K562 (cell line): ENCODE measurements around the gene QRICH1. TPM values are rescaled to one million over a fixed set of nuclear protein-coding genes. Genes with fewer than 3 reads are reported as not detected.
A peak's percentile ranks its signal among the peaks of the same experiment; 100 is the strongest.

Experiments
- ATAC-seq: fragments of 200-7000 bp; cut with Tn5 transposase; 3 replicates; pipeline ENCODE4 v1.9.1; 2020; ENCODE audit warnings: moderate library complexity
- BruUV-seq: library from RNA; stranded (reverse); fragments of 400-500 nt; replicated peaks from 2 replicates; lab custom pipeline; 2021; lab: Mats Ljungman, UMichigan
- CTCF ChIA-PET: fragments of 300-600 bp; formaldehyde crosslinking; extraction: SDS; loops from one replicate; lab custom pipeline; 2021; ENCODE audit warnings: low intra/inter-chr PET ratio; lab: Yijun Ruan, JAX
- POLR2A ChIA-PET: fragments of 300-600, 350-650 bp; sonication (Branson Sonifier 250); formaldehyde crosslinking; extraction: SDS; loops from one replicate; lab custom pipeline; 2021; ENCODE audit warnings: antibody characterized with exemption, inconsistent platforms; lab: Yijun Ruan, JAX
- DNase-seq, 4 experiments: peaks; one replicate each; pipeline versions ENCODE4 v3.0.0 to v3.0.0-alpha.2; 2011 to 2018; ENCODE audit warnings: low spot score in 3 of 4, mixed read lengths in 3 of 4; ENCODE audit errors: extremely low read depth in 1 of 4
- FAIRE-seq: peaks from 2 replicates; lab custom pipeline; 2011; peaks lifted over from hg19 to GRCh38; lab: Jason Lieb, UNC
- H2AFZ ChIP-seq: 2 replicates; pipeline ENCODE4 v1.6.0; 2011; ENCODE audit warnings: low read depth, low read length, control low read depth, inconsistent platforms
- H3K27ac ChIP-seq: fragments of 200-600 bp; 3 replicates; pipeline ENCODE4 v1.8.0; 2011; ENCODE audit warnings: low read depth, mild to moderate bottlenecking, control low read depth, inconsistent platforms, low read length, moderate library complexity, mixed read lengths; ENCODE audit errors: extremely low read depth
- H3K27me3 ChIP-seq, 2 experiments: fragments of 300-600 bp in 1 of 2; 2 replicates in 1 of 2; 3 replicates in 1 of 2; pipeline versions ENCODE4 v1.6.0 to v1.8.0; 2011; ENCODE audit warnings: inconsistent platforms in 2 of 2, low read length in 2 of 2, mild to moderate bottlenecking in 1 of 2, mixed read lengths in 1 of 2, moderate library complexity in 1 of 2; ENCODE audit not compliant: control insufficient read depth in 2 of 2, insufficient read depth in 2 of 2
- H3K36me3 ChIP-seq: fragments of 300-600 bp; 3 replicates; pipeline ENCODE4 v1.8.0; 2011; ENCODE audit warnings: mild to moderate bottlenecking, low read length, inconsistent platforms; ENCODE audit not compliant: control insufficient read depth, insufficient read depth
- H3K4me1 ChIP-seq, 2 experiments: fragments of 200-600 bp in 1 of 2; replicated peaks in 1 of 2; 2 replicates in 1 of 2; 3 replicates in 1 of 2; pipeline versions ENCODE4 v1.5.1 to v1.8.0; 2011; ENCODE audit warnings: inconsistent platforms in 2 of 2, low read length in 2 of 2, mild to moderate bottlenecking in 1 of 2, mixed read lengths in 1 of 2, moderate library complexity in 1 of 2; ENCODE audit not compliant: control insufficient read depth in 2 of 2, insufficient read depth in 2 of 2
- H3K4me2 ChIP-seq: 2 replicates; pipeline ENCODE4 v1.6.1; 2011; ENCODE audit warnings: low read length, control low read depth, inconsistent platforms, mixed read lengths; ENCODE audit not compliant: insufficient read depth
- H3K4me3 ChIP-seq: fragments of 200-600 bp; sonication (generic), shearing (Covaris generic); 2 replicates; pipeline ENCODE4 v1.5.1; 2016; ENCODE audit warnings: control low read depth, inconsistent platforms
- H3K79me2 ChIP-seq: fragments of 200-600 bp; 3 replicates; pipeline ENCODE4 v1.8.0; 2011; ENCODE audit warnings: low read length, inconsistent platforms; ENCODE audit not compliant: control insufficient read depth, insufficient read depth
- H3K9ac ChIP-seq, 2 experiments: 2 replicates each; pipeline versions ENCODE4 v1.6.0 to v1.6.1; 2011; ENCODE audit warnings: low read depth in 2 of 2, low read length in 2 of 2, control low read depth in 1 of 2, inconsistent platforms in 1 of 2, mild to moderate bottlenecking in 1 of 2, mixed read lengths in 1 of 2; ENCODE audit not compliant: insufficient read depth in 1 of 2
- H3K9me1 ChIP-seq: one replicate; pipeline ENCODE4 v1.6.0; 2011; ENCODE audit warnings: inconsistent platforms, mild to moderate bottlenecking, low read length, moderate library complexity; ENCODE audit not compliant: control insufficient read depth, insufficient read depth
- H3K9me3 ChIP-seq: replicated peaks from 2 replicates; pipeline ENCODE4 v1.5.1; 2011; ENCODE audit warnings: low read depth, low read length, inconsistent platforms; ENCODE audit not compliant: control insufficient read depth, insufficient read depth
- H4K20me1 ChIP-seq: replicated peaks from 2 replicates; pipeline ENCODE4 v1.6.1; 2011; ENCODE audit warnings: low read length, inconsistent platforms, mixed read lengths; ENCODE audit not compliant: control insufficient read depth, insufficient read depth
- HEY1 ChIP-seq: fragments of 250-450 bp; sonication (Bioruptor Pico); IDR thresholded peaks from 2 replicates; pipeline ENCODE4 v1.5.0; 2020; ENCODE audit warnings: mild to moderate bottlenecking, moderate library complexity, borderline replicate concordance
- KDM5B ChIP-seq: fragments of 200-600 bp; sonication (generic); IDR thresholded peaks from 2 replicates; pipeline ENCODE4 v1.6.1; 2012; ENCODE audit warnings: low read depth, mild to moderate bottlenecking, moderate library complexity, low read length, control low read depth, inconsistent platforms; ENCODE audit not compliant: insufficient replicate concordance
- MAFK ChIP-seq: IDR thresholded peaks from 2 replicates; pipeline ENCODE4 v1.6.1; 2011; ENCODE audit warnings: low read length, improper control_type of control experiment
- NR2C1 ChIP-seq, 2 experiments: fragments of 450-650 bp; IDR thresholded peaks; 2 replicates each; pipeline ENCODE4 v1.6.1; 2017; ENCODE audit warnings: mild to moderate bottlenecking in 2 of 2, antibody characterized with exemption in 1 of 2, inconsistent platforms in 1 of 2, missing compliant biosample characterization in 1 of 2, missing genetic modification characterization in 1 of 2
- RUNX1 ChIP-seq: sonication (generic); IDR thresholded peaks from 2 replicates; pipeline ENCODE4 v1.6.1; 2016; ENCODE audit warnings: antibody characterized with exemption, low read depth
- SIN3A ChIP-seq, 2 experiments: fragments of 150-350 bp in 1 of 2; IDR thresholded peaks; 2 replicates each; pipeline ENCODE4 v1.6.1; 2011 to 2016; ENCODE audit warnings: borderline replicate concordance in 2 of 2, low read depth in 2 of 2, low read length in 2 of 2, mild to moderate bottlenecking in 2 of 2, moderate library complexity in 2 of 2; ENCODE audit not compliant: control insufficient read depth in 1 of 2
- SMARCA4 ChIP-seq: fragments of 450-650 bp; IDR thresholded peaks from 2 replicates; pipeline ENCODE4 v1.6.1; 2016
- XRCC5 ChIP-seq: fragments of 200-400 bp; formaldehyde crosslinking; IDR thresholded peaks from 2 replicates; pipeline ENCODE4 v1.6.1; 2017; ENCODE audit warnings: low read depth, mild to moderate bottlenecking, low read length
- YY1 ChIP-seq, 3 experiments: IDR thresholded peaks; 2 replicates each; pipeline ENCODE4 v1.6.1; 2011; ENCODE audit warnings: low read length in 2 of 3, mild to moderate bottlenecking in 2 of 3, moderate library complexity in 2 of 3, borderline replicate concordance in 1 of 3, control low read depth in 1 of 3, low read depth in 1 of 3; ENCODE audit not compliant: insufficient read depth in 3 of 3, insufficient replicate concordance in 2 of 3, control insufficient read depth in 1 of 3, insufficient read length in 1 of 3; ENCODE audit errors: extremely low read depth in 1 of 3
- ZFPM2 ChIP-seq: fragments of 250-450 bp; sonication (Bioruptor Pico); IDR thresholded peaks from 2 replicates; pipeline ENCODE4 v1.5.1; 2022; ENCODE audit warnings: mild to moderate bottlenecking
- ZNF263 ChIP-seq: sonication (generic); formaldehyde crosslinking; IDR thresholded peaks from 2 replicates; pipeline ENCODE4 v1.8.0; 2022; ENCODE audit warnings: mild to moderate bottlenecking, missing genetic modification reagents, borderline replicate concordance
- ZNF324 ChIP-seq: fragments of 250-450 bp; sonication (Bioruptor Pico); IDR thresholded peaks from 2 replicates; pipeline ENCODE4 v1.4.0; 2020; ENCODE audit warnings: mild to moderate bottlenecking
- ZNF785 ChIP-seq: fragments of 250-450 bp; sonication (Bioruptor Pico); IDR thresholded peaks from 2 replicates; pipeline ENCODE4 v1.4.0; 2020; ENCODE audit warnings: mild to moderate bottlenecking
- WGBS: fragments of 100-300 bp; shearing (Covaris generic); methylation state at CpG from one replicate; pipeline ENCODE4 v1.1.6; 2016; ENCODE audit warnings: low coverage, mixed read lengths; ENCODE audit not compliant: insufficient coverage; ENCODE audit errors: missing lambda C conversion rate; 5-methylcytosine and 5-hydroxymethylcytosine counted together
- in situ Hi-C: fragments of 300-500 bp; cut with MboI; formaldehyde crosslinking; loops from 4 replicates; pipeline ENCODE4 v1.15.0; 2018; ENCODE audit warnings: inconsistent platforms, mixed read lengths
- intact Hi-C: fragments of 100-400 bp; cut with micrococcal nuclease; formaldehyde crosslinking; loops from 2 replicates; pipeline ENCODE4 v1.14.2; 2022
- polyA plus RNA-seq, 8 experiments: library from polyadenylated mRNA; depleted of rRNA in 4 of 8; stranded (reverse) in 5 of 8; unstranded in 3 of 8; fragments of >200 nt; fragmentation: Nextera tagmentation in 2 of 8; fragmentation: Illumina TruSeq in 1 of 8; extraction: Ambion mirVana in 2 of 8; extraction: Trizol in 1 of 8; gene quantifications; 2 replicates each; pipeline versions ENCODE4 v1.2.1 to v1.2.3, GENCODE V29; 2011 to 2014; ENCODE audit warnings: inconsistent platforms in 1 of 8, missing spikeins in 1 of 8
- total RNA-seq, 7 experiments: library from RNA; depleted of rRNA in 6 of 7; stranded (reverse); fragments of >200 nt in 6 of 7; fragmentation: Illumina TruSeq in 2 of 7; extraction: Trizol in 2 of 7; gene quantifications; 2 replicates each; pipeline versions ENCODE4 v1.2.1 to v1.2.3, GENCODE V29; 2011 to 2021; ENCODE audit warnings: low replicate concordance in 1 of 7
- TF ChIP-seq, protein P1 (sequence below): fragments of 450-650 bp; IDR thresholded peaks from 2 replicates; pipeline ENCODE4 v1.6.1; 2017; ENCODE audit warnings: antibody characterized with exemption

QRICH1 gene
- total and polyA plus RNA-seq, 9 of the 15 experiments (the other 6 are each of a cell fraction or from before 2014, with no cell fraction given), result 20.1 to 99.2 (median 56.7) TPM

DNA sequence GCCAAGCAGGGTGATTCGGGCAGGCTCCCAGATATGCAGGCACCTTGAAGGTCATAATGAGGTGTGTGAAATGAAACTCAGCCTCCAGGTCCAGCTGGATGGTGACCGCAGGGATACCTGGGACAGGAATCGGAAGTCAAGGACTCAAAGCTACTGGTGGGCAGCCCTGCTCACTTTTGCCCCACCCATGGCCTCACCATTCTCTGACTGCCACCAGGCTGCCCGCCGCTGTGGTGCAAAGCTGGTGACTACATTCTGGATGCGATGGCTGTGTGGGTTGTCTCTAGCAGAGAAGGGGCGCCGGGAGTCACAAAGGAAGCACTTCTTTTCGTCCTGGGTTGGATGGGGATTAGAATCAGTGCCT, 38.2 kb upstream of the QRICH1 start:
- POLR2A ChIA-PET, result interaction anchor here (0.6 to 2.4 kb wide), 5 partner anchors 9 to 145 kb away, joined by 3 to 8 read pairs (median 3); partner anchors contain the start of genes USP19 and WDR6
- TF ChIP-seq RUNX1, result no peak
- TF ChIP-seq KDM5B, result no peak
- no peak for TF ChIP-seq ZNF785
- TF ChIP-seq SIN3A (IDR thresholded peaks at IDR 0.05; ENCODE audit: borderline replicate concordance in 2 of 2, control insufficient read depth in 1 of 2, low read depth in 2 of 2, low read length in 2 of 2), result no peak
- no peak for TF ChIP-seq YY1 (IDR thresholded peaks at IDR 0.05; ENCODE audit: borderline replicate concordance in 1 of 3, control insufficient read depth in 1 of 3, extremely low read depth in 1 of 3, insufficient read depth in 3 of 3, insufficient read length in 1 of 3, insufficient replicate concordance in 2 of 3, low read depth in 1 of 3, low read length in 2 of 3)
- TF ChIP-seq ZFPM2 (CRISPR knock-in tag), result no peak
- TF ChIP-seq MAFK, result no peak
- TF ChIP-seq, protein P1, sequence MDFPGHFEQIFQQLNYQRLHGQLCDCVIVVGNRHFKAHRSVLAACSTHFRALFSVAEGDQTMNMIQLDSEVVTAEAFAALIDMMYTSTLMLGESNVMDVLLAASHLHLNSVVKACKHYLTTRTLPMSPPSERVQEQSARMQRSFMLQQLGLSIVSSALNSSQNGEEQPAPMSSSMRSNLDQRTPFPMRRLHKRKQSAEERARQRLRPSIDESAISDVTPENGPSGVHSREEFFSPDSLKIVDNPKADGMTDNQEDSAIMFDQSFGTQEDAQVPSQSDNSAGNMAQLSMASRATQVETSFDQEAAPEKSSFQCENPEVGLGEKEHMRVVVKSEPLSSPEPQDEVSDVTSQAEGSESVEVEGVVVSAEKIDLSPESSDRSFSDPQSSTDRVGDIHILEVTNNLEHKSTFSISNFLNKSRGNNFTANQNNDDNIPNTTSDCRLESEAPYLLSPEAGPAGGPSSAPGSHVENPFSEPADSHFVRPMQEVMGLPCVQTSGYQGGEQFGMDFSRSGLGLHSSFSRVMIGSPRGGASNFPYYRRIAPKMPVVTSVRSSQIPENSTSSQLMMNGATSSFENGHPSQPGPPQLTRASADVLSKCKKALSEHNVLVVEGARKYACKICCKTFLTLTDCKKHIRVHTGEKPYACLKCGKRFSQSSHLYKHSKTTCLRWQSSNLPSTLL, result no peak
- no peak for TF ChIP-seq XRCC5
- no peak for TF ChIP-seq HEY1
- TF ChIP-seq SMARCA4, result no peak
- no peak for TF ChIP-seq NR2C1 (IDR thresholded peaks at IDR 0.05)
- TF ChIP-seq NR2C1 (tag; IDR thresholded peaks at IDR 0.05), result no peak
- no peak for TF ChIP-seq ZNF324
- no peak for TF ChIP-seq ZNF263
- TF ChIP-seq, all 486 proteins: peak for 0
- Histone ChIP-seq H3K36me3 (no peaks in the 10 kb centered on the region), H3K9me1 (no peaks in the 10 kb centered on the region), H3K79me2 (no peaks in the 10 kb centered on the region; the same call in 2 of the 3 replicates), H3K27me3 (no peaks in the 10 kb centered on the region), H3K4me1 (peaks cover 2 to 32% of the 10 kb centered on the region in 2 experiments; a peak in 4 of 5 replicates), H4K20me1 (no peaks in the 10 kb centered on the region), H3K9ac (peak overlapping the region in 1 of 2 experiments; percentile 89; a peak in 2 of 4 replicates), H3K4me2 (peak overlapping the region; percentile 86; the same call in 1 of the 2 replicates), H2AFZ (no peak overlapping the region), H3K9me3 (no peaks in the 10 kb centered on the region), H3K4me3 (no peak overlapping the region), H3K27ac (no peak overlapping the region)
- in situ Hi-C loops, result no loop called here
- ATAC-seq, result no peak
- intact Hi-C loops, result no loop called here
- FAIRE-seq, result no peak
- no TSS peak for BruUV-seq
- CTCF ChIA-PET, result no interaction called here
- WGBS, result 83% methylated on average over 4 of the region's 9 CpGs
- no peak for DNase-seq
